ENCODE measurements around the gene ETFRF1. TPM values are rescaled to one million over a fixed set of nuclear protein-coding genes. Genes with fewer than 3 reads are reported as not detected.

ETFRF1 gene
- total RNA-seq, 2 donors from 2014 or later = 48.7 to 82.4 TPM

GRCh38 chr12:25156061-25156460 lies 39.0 kb upstream of the ETFRF1 start:
- Histone ChIP-seq H3K4me1 (no peaks in the 10 kb centered on the region), H3K36me3 (no peaks in the 10 kb centered on the region), H3K4me3 (no peak overlapping the region), H3K27me3 (no peaks in the 10 kb centered on the region), H3K9me3 (no peaks in the 10 kb centered on the region), H3K27ac (no peak overlapping the region)
- DNase-seq (ENCODE audit: low spot score) = no peak
- TF ChIP-seq CTCF (IDR thresholded peaks at IDR 0.05) = no peak

DNA sequence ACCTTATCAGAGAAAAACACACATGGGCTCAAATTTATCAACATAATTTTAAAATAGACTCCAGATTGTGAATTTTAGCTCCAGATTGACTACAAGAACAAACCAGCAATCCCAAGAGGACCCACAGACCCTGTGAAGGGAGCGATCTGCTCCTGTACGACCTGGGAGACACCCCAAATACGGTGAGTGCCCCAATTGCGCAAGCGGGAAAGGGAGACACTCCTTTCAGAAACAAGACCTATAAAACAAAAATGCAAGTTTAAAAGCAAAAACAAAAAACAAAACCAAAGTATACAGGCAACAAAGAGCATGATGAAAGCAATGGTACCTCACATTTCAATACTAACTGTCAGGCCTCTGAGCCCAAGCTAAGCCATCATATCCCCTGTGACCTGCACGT lies 32.2 kb upstream of the ETFRF1 start:
- Histone ChIP-seq H3K36me3 (no peaks in the 10 kb centered on the region), H3K4me3 (no peak overlapping the region), H3K9me3 (no peaks in the 10 kb centered on the region), H3K4me1 (no peaks in the 10 kb centered on the region), H3K27ac (no peak overlapping the region), H3K27me3 (no peaks in the 10 kb centered on the region)
- no peak for DNase-seq (ENCODE audit: low spot score)
- no peak for TF ChIP-seq CTCF (IDR thresholded peaks at IDR 0.05)

DNA sequence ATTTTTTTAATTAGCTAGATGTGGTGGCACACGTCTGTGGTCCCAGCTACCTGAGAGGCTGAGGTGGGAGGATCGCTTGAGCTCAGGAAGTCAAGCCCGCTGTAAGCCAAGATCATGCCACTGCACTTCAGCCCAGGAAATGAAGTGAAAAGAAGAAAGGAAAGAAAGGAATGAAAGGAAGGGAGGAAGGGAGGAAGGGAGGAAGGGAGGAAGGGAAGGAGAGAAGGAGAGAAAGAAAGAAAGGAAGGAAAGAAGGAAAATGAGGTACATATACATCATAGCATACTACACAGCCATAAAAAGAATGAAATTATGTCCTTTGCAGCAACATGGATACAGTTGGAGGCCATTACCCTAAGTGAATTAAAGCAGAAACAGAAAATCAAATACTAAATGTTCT lies 12.3 kb upstream of the ETFRF1 start:
- DNase-seq (ENCODE audit: low spot score) = no peak
- Histone ChIP-seq H3K9me3 (no peaks in the 10 kb centered on the region), H3K36me3 (no peaks in the 10 kb centered on the region), H3K4me1 (no peaks in the 10 kb centered on the region), H3K4me3 (no peak overlapping the region), H3K27me3 (no peaks in the 10 kb centered on the region), H3K27ac (no peak overlapping the region)
- no peak for TF ChIP-seq CTCF (IDR thresholded peaks at IDR 0.05)

GRCh38 chr12:25184132-25184531 lies 10.9 kb upstream of the ETFRF1 start:
- no peak for TF ChIP-seq CTCF (IDR thresholded peaks at IDR 0.05)
- Histone ChIP-seq H3K27ac (no peak overlapping the region), H3K4me3 (no peak overlapping the region), H3K4me1 (no peaks in the 10 kb centered on the region), H3K9me3 (no peaks in the 10 kb centered on the region), H3K27me3 (no peaks in the 10 kb centered on the region), H3K36me3 (no peaks in the 10 kb centered on the region)
- no peak for DNase-seq (ENCODE audit: low spot score)

GRCh38 chr12:25186038-25186787 lies 8.8 kb upstream of the ETFRF1 start:
- Histone ChIP-seq H3K4me1 (no peaks in the 10 kb centered on the region), H3K4me3 (no peak overlapping the region), H3K9me3 (no peaks in the 10 kb centered on the region), H3K27me3 (no peaks in the 10 kb centered on the region), H3K27ac (no peak overlapping the region), H3K36me3 (no peaks in the 10 kb centered on the region)
- DNase-seq (ENCODE audit: low spot score) = no peak
- TF ChIP-seq CTCF (IDR thresholded peaks at IDR 0.05) = no peak
